ENCODE results near the gene CD209.

The CD209 gene

DNA sequence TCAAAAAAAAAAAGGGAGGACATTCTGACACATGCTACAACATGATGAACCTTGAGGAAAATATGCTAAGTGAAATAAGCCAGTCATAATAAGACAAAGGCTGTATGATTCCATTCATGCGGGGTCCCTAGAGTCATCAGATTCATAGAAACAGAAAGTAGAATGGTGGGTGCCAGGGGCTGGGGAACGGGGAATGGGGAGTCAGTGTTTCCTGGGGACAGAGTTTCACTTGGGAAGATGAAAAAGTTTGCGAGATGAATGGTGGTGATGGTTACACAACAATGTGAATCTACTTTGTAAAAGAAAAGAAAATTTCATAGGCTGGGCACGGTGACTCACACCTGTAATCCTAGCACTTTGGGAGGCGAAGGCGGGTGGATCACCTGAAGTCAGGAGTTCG lies 9.3 kb downstream of the CD209 start:
- DNase-seq (ENCODE audit: low spot score), result no peak

DNA sequence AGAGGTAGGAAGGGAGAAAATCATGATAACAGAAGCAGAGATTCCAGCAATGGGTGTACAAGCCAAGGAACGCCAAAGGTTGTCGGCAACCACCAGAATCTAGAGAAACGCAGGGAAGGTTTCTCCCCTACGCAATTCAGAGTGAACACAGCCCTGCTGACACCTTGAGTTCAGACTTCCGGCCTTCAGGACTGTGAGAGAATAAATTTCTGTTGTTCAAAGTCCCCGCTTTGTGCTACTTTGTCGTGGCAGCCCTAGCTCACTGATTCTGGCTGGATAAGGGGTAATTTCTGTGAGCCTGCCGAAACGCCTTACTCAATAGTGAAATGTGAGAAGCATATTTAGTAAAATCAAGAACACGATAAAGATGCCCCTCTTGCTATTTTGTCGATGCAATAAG lies 10.1 kb downstream of the CD209 start:
- DNase-seq (ENCODE audit: low spot score), result no peak

DNA sequence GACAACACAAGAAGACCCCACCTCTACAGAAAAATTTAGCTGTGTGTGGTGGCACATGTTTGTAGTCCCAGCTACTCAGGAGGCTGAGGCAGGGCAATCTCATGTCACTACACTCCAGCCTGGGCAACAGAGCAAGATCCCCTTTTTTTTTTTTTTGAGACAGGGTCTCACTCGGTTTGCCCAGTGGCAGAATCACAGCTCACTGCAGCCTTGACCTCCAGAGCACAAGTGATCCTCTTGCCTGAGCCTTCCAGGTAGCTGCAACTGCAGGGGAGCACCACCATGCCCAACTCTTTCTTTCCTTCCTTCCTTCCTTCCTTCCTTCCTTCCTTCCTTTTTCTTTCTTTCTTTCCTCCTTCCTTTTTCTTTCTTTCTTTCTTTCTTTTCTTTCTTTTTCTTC lies 11.2 kb downstream of the CD209 start:
- DNase-seq (ENCODE audit: low spot score), result no peak

GRCh38 chr19:7734220-7735203 lies 12.8 kb downstream of the CD209 start:
- DNase-seq (ENCODE audit: low spot score), result no peak

GRCh38 chr19:7733376-7733775 lies 14.0 kb downstream of the CD209 start:
- no peak for DNase-seq (ENCODE audit: low spot score)

- no peak for DNase-seq (ENCODE audit: low spot score)
Observed at GRCh38 chr19:7732045-7732444, 15.3 kb downstream of the CD209 start, which contains the start of gene CLEC4G. Gene CLEC4G, minus strand, starts transcription at chr19:7732110. Its CDS starts 8 bp downstream, at chr19:7732102.

- no peak for DNase-seq (ENCODE audit: low spot score)
Observed at GRCh38 chr19:7731615-7732014, 15.7 kb downstream of the CD209 start.

DNA sequence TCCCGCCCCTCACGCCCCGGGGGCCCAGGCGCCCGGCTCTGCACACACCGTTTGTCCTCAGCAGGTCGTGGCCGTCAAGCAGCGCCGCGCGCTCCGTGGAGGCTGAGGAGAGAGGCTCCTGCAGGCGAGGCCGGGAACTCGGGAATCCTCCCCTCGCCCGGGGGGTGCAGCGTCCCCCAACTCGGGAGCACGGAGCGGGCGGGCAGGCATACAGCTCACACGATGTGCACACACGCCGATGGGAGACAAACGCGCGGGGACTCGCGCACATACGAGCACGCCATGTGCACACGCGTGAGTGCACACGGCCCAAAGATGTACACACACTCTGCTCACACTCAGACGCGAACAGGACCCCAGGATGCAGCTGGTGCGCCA lies 16.1 kb downstream of the CD209 start:
- DNase-seq (ENCODE audit: low spot score), result no peak

DNA sequence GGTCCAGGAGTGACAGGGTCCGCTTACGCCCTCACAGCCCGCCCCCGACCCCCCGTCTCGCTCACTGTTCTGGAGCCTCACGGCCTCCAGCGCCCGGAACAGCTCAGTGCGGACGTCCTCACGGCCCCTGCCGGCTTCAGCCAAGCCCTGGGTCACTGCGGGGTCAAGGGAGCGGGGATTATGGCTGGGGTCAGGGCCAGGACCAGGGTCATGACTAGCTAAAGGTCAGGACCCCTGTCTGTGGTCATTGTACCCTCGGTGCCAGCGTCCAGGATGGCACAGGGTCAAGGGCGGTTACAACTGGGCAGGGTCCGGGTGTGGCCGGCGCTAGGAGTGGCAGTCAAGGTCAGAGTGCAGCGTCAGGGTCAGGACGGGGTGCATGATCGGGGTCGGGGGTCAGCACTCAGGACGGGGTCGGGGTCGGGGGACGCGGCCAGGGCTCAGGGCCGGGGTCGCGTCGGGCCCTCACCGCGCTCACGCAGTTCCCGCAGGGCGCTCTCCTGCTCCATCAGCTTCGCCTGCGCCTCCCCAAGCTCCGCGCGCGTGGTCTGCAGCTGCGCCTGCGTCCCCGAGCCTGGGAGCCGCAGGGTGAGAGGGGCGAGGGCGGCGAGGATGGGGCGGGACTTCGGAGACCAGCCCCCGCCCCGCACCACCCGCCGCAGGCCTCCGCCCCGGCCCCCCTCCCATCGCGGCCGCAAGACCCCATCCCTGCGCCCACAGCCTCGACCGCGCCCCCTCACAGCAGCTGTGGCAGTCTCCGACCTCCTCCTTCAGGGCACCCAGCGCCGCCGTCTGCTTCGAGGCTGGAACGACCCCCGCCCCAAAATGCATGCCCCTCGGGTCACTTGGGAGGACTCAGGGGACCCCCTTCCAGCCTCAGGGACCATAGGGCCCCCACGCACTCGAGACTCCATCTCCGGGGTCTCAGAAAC lies 16.8 kb downstream of the CD209 start:
- no peak for DNase-seq (ENCODE audit: low spot score)

- no peak for DNase-seq (ENCODE audit: low spot score)
Observed at GRCh38 chr19:7729831-7730285, 17.5 kb downstream of the CD209 start.

- no peak for DNase-seq (ENCODE audit: low spot score)
Observed at GRCh38 chr19:7729211-7729610, 18.1 kb downstream of the CD209 start.

GRCh38 chr19:7725791-7726190 lies 21.5 kb downstream of the CD209 start:
- DNase-seq (ENCODE audit: low spot score), result no peak

DNA sequence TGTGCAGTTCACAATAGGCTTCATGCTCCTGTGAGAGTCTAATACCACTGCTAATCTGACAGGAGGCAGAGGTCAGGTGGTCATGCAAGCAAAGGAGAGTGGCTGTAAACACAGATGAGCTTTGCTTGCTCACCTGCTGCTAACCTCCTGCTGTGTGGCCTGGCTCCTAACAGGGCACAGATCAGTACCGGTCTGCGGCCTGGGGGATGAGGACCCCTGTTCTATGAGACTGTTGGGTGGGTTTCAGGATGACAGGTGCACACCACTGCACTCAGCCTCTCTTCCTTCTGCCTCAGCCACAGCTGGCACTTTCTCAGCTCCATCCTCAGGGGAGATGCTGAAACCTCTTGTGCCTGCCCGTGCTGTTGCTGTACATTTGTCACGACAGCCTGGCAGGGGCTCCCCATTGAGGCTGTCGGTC lies 25.1 kb downstream of the CD209 start:
- no peak for DNase-seq (ENCODE audit: low spot score)

- DNase-seq (ENCODE audit: low spot score), result no peak
Observed at GRCh38 chr19:7720351-7720750, 27.0 kb downstream of the CD209 start.

GRCh38 chr19:7718668-7719067 lies 28.7 kb downstream of the CD209 start:
- no peak for DNase-seq (ENCODE audit: low spot score)

GRCh38 chr19:7716762-7717161 lies 30.6 kb downstream of the CD209 start:
- no peak for DNase-seq (ENCODE audit: low spot score)

DNA sequence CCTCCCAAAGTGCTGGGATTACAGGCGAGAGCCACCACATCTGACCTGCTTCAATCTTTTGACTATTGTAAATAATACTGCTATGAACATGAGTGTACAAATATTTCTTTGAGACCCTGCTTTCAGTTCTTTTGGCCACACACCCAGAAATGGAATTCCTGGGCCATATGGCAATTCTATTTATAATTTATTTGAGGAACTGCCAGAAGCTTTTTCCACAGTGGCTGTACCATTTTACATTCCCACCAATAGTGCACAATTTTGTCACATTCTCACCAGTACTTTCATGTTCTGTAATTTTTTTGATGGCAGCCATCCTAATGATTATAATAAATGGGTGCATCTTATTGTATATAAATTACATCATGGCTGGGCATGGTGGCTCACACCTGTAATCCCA lies 31.7 kb downstream of the CD209 start:
- no peak for DNase-seq (ENCODE audit: low spot score)

DNA sequence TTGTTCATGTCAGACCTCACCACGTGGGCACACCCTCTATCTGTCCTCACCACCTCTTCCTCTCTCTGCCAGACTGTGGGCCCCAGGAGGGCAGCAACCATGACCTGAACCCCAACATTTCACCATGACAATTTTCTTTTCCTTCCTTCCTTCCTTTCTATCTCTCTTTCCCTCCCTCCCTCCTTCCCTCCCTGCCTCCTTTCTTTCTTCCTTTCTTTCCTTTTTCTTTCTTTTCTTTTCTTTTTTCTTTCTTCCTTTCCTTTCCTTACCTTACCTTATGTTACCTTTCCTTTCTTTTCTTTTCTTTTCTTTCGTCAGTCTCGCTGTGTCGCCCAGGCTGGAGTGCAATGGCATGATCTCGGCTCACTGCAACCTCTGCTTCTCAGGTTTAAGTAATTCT lies 36.7 kb downstream of the CD209 start:
- DNase-seq (ENCODE audit: low spot score), result no peak

DNA sequence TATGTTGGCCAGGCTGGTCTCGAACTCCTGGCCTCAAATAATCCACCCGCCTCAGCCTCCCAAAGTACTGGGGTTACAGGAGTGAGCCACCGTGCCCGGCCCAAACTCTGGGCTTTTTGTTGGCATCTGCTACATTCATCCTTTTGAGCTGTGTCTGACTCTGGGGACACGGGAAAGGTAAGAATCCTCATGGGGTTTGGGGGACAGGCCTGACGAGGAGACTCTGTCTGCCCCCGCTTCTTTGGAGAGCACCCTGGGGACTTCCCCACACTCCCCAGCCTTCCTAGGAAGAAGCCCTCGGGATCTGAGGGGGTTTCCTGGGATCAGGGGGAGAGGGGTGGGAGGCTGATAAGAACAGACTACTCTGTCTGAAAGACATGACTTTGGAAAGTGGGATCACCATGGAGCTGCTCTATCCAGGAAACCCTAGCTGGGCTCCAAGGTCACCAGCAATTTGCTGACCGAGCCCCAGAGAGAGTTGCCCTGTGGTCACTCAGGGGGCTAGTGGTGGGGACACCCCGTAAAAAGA lies 37.3 kb downstream of the CD209 start:
- DNase-seq (ENCODE audit: low spot score), result no peak

DNA sequence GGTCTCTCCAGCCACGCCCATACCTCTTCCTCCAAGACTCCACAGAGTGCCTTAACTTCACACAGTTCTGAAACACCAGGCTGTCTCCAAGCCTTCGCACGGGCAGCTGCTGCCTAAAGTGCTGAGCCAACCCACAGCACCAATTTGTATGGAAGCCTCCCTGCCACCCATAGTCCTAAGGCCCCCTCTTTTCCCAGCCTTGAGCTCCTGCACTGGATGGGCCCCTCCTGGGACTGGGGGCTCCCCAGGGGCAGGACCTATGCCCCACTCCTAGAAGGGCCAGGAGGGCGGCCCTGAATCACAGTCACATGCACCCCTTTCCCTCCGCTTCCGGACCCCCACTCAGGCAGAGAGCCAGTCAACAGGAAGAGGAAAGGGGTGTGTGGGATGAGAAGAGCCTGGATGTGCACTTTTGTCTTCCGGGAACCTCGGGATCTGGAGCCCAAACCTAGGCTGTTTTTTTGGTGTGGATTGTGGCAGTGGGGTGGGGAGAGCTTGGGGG lies 40.3 kb downstream of the CD209 start:
- no peak for DNase-seq (ENCODE audit: low spot score)

DNA sequence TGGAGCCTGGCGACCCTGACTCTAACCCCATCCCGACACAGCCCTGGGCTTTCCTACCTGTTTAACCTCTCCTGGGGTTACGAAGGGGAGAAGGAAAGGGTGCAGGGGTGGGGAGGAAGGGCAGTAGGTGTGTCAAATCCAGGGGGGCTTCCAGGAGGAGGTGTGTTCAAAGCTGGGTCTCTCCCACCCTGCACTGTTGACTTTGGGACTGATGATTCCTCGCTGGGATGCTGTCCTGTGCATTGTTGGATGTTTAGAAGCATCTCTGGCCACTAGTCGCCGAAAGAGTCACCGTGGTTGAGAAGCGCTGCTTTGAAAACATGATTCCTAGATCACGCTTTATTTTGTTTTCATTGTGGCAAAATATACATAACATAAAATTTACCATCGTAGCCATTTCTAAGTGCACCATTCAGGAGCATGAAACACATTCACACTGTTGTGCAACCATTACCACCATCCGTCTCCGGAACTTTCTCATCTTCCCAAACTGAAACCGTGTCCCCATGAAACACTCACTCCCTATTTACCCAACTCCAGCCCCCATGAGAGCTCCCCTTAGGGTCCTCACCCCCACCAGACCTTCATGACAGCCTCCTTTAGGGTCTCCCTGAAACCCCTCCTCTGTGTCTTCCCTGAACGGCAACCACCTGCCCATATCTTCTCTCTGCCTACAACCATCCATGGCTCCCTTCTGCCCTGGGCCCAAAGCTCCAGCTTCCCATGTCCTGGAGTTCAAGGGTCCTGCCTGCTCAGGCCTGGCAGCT lies 41.0 kb downstream of the CD209 start:
- DNase-seq (ENCODE audit: low spot score), result no peak
